ENCODE results near the gene ADAMTS19.

ADAMTS19 gene

DNA sequence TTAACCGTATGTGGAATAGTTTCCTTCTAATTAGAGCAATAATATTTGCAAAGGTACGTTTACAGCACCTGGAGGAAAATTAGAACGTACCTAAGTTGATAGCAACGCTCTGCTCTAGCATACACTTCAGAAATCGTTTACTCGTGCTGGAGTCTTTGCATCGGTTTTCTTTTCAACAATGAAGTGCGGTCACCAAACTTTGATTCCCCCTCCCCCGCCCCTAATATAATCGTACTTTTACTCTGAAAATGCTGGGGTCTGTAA is 506 bp downstream of the ADAMTS19 start:
- Histone ChIP-seq H3K27me3 (ENCODE audit: insufficient read depth, low read depth, severe bottlenecking) (peaks cover 5% of the 10 kb centered on the region), H3K4me3 (ENCODE audit: low read depth, low read length) (peak overlapping the region; percentile 61), H3K27ac (no peak overlapping the region), H3K36me3 (no peaks in the 10 kb centered on the region), H3K9me3 (ENCODE audit: severe bottlenecking) (no peaks in the 10 kb centered on the region)
- TF ChIP-seq, protein P1, sequence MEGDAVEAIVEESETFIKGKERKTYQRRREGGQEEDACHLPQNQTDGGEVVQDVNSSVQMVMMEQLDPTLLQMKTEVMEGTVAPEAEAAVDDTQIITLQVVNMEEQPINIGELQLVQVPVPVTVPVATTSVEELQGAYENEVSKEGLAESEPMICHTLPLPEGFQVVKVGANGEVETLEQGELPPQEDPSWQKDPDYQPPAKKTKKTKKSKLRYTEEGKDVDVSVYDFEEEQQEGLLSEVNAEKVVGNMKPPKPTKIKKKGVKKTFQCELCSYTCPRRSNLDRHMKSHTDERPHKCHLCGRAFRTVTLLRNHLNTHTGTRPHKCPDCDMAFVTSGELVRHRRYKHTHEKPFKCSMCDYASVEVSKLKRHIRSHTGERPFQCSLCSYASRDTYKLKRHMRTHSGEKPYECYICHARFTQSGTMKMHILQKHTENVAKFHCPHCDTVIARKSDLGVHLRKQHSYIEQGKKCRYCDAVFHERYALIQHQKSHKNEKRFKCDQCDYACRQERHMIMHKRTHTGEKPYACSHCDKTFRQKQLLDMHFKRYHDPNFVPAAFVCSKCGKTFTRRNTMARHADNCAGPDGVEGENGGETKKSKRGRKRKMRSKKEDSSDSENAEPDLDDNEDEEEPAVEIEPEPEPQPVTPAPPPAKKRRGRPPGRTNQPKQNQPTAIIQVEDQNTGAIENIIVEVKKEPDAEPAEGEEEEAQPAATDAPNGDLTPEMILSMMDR (IDR thresholded peaks at IDR 0.05; ENCODE audit: low read depth, low read length) = no peak
- no peak for DNase-seq

DNA sequence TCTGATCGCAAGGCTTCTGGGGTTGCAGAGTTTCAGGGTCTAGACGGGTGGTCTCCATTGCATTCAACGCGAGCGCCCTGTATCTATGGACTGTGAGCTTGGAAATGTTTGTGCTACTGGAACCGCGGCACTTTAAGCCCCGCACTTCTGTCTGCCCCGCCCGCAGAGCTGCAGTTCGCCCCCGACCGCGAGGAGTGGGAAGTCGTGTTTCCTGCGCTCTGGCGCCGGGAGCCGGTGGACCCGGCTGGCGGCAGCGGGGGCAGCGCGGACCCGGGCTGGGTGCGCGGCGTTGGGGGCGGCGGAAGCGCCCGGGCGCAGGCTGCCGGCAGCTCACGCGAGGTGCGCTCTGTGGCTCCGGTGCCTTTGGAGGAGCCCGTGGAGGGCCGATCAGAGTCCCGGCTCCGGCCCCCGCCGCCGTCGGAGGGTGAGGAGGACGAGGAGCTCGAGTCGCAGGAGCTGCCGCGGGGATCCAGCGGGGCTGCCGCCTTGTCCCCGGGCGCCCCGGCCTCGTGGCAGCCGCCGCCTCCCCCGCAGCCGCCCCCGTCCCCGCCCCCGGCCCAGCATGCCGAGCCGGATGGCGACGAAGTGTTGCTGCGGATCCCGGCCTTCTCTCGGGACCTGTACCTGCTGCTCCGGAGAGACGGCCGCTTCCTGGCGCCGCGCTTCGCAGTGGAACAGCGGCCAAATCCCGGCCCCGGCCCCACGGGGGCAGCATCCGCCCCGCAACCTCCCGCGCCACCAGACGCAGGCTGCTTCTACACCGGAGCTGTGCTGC is 1.0 kb downstream of the ADAMTS19 start:
- H3K27me3 ChIP-seq (ENCODE audit: insufficient read depth, low read depth, severe bottlenecking) = peaks cover 5% of the 10 kb centered on the region
- DNase-seq = peak; percentile 75
- no peak overlapping the region for H3K27ac ChIP-seq
- H3K36me3 ChIP-seq = no peaks in the 10 kb centered on the region
- peak overlapping the region; percentile 61 for H3K4me3 ChIP-seq (ENCODE audit: low read depth, low read length)
- TF ChIP-seq, protein P1 (IDR thresholded peaks at IDR 0.05; ENCODE audit: low read depth, low read length) = peak; percentile 79
- no peaks in the 10 kb centered on the region for H3K9me3 ChIP-seq (ENCODE audit: severe bottlenecking)

DNA sequence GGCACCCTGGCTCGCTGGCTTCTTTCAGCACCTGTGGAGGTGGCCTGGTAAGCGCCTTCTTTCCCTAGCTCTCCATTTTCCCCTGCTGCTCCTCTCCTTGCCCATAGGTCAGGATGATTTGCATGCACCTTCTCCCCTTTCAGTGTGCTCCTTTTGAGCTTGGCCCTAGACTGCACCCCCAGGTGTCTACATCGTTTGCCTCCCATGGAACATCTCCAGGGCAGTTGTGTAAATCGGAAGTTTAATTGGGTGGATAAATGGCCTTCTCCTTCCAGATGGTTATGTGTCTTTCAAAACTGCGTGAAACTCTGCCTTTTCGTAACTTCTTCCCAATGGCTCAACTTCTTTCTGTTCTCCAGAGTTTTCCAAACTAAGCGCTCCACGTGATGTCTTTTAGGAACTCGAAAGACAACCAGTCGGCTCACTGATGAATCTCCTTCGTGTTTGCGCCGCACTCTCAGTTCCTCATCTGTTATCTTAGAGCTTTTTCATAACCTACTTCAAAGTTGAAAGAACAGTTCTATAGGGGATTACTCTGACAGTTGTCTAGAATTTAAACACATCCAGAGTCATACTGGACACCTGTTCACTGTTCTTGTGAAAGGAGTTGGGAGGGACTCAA is 1.7 kb downstream of the ADAMTS19 start:
- peak overlapping the region; percentile 61 for H3K4me3 ChIP-seq (ENCODE audit: low read depth, low read length)

DNA sequence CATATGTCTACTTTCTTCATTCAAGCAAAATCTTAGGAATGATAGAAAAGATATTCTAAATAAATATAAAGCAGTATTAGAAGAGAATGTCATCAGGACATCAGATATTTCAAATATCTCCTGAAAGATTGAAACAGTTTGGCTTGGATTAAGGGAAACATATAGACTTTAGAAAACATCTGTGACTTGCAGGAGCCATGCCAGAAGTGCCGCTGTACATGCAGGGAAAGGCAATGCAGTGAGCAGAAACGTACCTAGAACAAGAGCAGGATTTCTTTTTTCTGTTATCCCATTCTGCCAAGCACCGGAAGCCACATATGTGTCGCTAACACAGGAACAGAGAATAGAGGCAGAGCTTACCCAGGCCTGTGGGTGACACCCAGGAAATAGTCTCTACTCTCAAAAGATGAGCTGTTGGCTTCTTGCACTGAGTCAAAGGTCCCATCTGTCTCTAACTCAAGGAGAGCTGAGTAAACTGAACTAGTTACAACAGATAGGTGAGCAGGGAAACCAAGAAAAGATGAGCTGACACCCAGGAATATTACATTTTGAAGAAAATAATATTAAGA is 5.8 kb downstream of the ADAMTS19 start:
- Histone ChIP-seq H3K9me3 (ENCODE audit: severe bottlenecking) (no peaks in the 10 kb centered on the region), H3K27me3 (ENCODE audit: insufficient read depth, low read depth, severe bottlenecking) (no peaks in the 10 kb centered on the region), H3K27ac (no peak overlapping the region), H3K4me3 (ENCODE audit: low read depth, low read length) (no peak overlapping the region), H3K36me3 (no peaks in the 10 kb centered on the region)
- TF ChIP-seq, protein P1 (IDR thresholded peaks at IDR 0.05; ENCODE audit: low read depth, low read length) = no peak
- DNase-seq = no peak

More for the DNA sequence above, 1.7 kb downstream of the ADAMTS19 start:
- no peak for DNase-seq
- H3K27me3 ChIP-seq (ENCODE audit: insufficient read depth, low read depth, severe bottlenecking) = peaks cover 5% of the 10 kb centered on the region
- H3K27ac ChIP-seq = no peak overlapping the region
- TF ChIP-seq, protein P1 (IDR thresholded peaks at IDR 0.05; ENCODE audit: low read depth, low read length) = no peak
- no peaks in the 10 kb centered on the region for H3K9me3 ChIP-seq (ENCODE audit: severe bottlenecking)
- H3K36me3 ChIP-seq = no peaks in the 10 kb centered on the region

DNA sequence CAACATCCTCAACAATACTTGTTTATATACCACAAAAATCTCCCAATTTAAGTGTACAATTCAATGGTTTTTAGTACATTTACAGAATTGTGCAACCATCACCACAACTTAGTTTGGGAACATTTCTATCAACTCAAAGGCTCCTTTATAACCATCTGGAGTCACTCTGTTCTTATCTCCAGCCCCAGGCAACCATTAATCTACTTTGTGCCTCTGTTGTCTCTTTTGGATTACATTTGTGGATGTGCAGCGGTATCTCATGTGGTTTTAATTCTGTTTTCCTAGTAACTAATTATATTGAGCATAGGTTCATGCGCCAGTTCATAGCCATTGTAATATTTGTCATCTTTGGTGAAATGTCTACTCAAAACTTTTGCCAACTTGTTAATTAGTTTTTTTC is 14.4 kb downstream of the ADAMTS19 start:
- no peaks in the 10 kb centered on the region for H3K27me3 ChIP-seq (ENCODE audit: insufficient read depth, low read depth, severe bottlenecking)
- TF ChIP-seq, protein P1 (IDR thresholded peaks at IDR 0.05; ENCODE audit: low read depth, low read length) = no peak
- no peaks in the 10 kb centered on the region for H3K9me3 ChIP-seq (ENCODE audit: severe bottlenecking)
- H3K4me3 ChIP-seq (ENCODE audit: low read depth, low read length) = no peak overlapping the region
- H3K27ac ChIP-seq = no peak overlapping the region
- H3K36me3 ChIP-seq = no peaks in the 10 kb centered on the region
- no peak for DNase-seq

Measured in WERI-Rb-1 (cell line).